Neural cell (in vitro differentiated cells): ENCODE data around the gene ORC1. TPM values are rescaled to one million over a fixed set of nuclear protein-coding genes. Genes with fewer than 3 reads are reported as not detected.

Experiments
- H2AFZ ChIP-seq: fragments of 200-600, 300-800 bp; sonication (generic), shearing (Covaris generic); 2 replicates; pipeline ENCODE4 v1.6.0; 2014; ENCODE audit warnings: low read depth, mild to moderate bottlenecking, antibody characterized with exemption, low read length, moderate library complexity
- H3F3A ChIP-seq: fragments of 200-600 bp; shearing (Covaris generic); 2 replicates; pipeline ENCODE4 v1.6.1; 2016; ENCODE audit warnings: mild to moderate bottlenecking, moderate library complexity, mixed read lengths, antibody characterized with exemption, low read length; ENCODE audit not compliant: insufficient read depth, poor library complexity, severe bottlenecking
- H3K27ac ChIP-seq: fragments of 200-600, 300-800 bp; sonication (generic), shearing (Covaris generic); 2 replicates; pipeline ENCODE4 v1.5.1; 2014; ENCODE audit warnings: mild to moderate bottlenecking, low read length, moderate library complexity
- H3K27me3 ChIP-seq: fragments of 300-800, 200-600 bp; sonication (generic), shearing (Covaris generic); 2 replicates; pipeline ENCODE4 v1.6.0; 2014; ENCODE audit warnings: mild to moderate bottlenecking, low read depth, low read length, moderate library complexity; ENCODE audit not compliant: insufficient read depth
- H3K36me3 ChIP-seq: fragments of 300-800, 200-600 bp; sonication (generic), shearing (Covaris generic); 2 replicates; pipeline ENCODE4 v1.5.1; 2014; ENCODE audit warnings: mild to moderate bottlenecking, antibody characterized with exemption, low read length, moderate library complexity; ENCODE audit not compliant: insufficient read depth
- H3K4me2 ChIP-seq: fragments of 300-800, 200-600 bp; sonication (generic), shearing (Covaris generic); 2 replicates; pipeline ENCODE4 v1.6.0; 2014; ENCODE audit warnings: mild to moderate bottlenecking, low read length
- H3K4me3 ChIP-seq: fragments of 300-800, 200-600 bp; sonication (generic), shearing (Covaris generic); 2 replicates; pipeline ENCODE4 v1.5.1; 2014; ENCODE audit warnings: mild to moderate bottlenecking, low read length, moderate library complexity
- H3K79me2 ChIP-seq: fragments of 200-600 bp; shearing (Covaris generic); replicated peaks from 2 replicates; pipeline ENCODE4 v1.6.0; 2014; ENCODE audit warnings: mild to moderate bottlenecking, low read length, moderate library complexity; ENCODE audit not compliant: insufficient read depth
- H3K9ac ChIP-seq: fragments of 300-800, 200-600 bp; sonication (generic), shearing (Covaris generic); 2 replicates; pipeline ENCODE4 v1.6.1; 2016; ENCODE audit warnings: mild to moderate bottlenecking, low read length, mixed read lengths
- H3K9me2 ChIP-seq: fragments of 200-600 bp; shearing (Covaris generic); 2 replicates; pipeline ENCODE4 v1.6.1; 2016; ENCODE audit warnings: mild to moderate bottlenecking, low read length, mixed read lengths; ENCODE audit not compliant: insufficient read depth
- H3K9me3 ChIP-seq: fragments of 200-600, 300-800 bp; sonication (generic), shearing (Covaris generic); 2 replicates; pipeline ENCODE4 v1.6.1; 2016; ENCODE audit warnings: mild to moderate bottlenecking, mixed run types, low read length, moderate library complexity, mixed read lengths
- H4K20me1 ChIP-seq: fragments of 200-600 bp; shearing (Covaris generic); 2 replicates; pipeline ENCODE4 v1.6.1; 2016; ENCODE audit warnings: mild to moderate bottlenecking, mixed run types; ENCODE audit not compliant: insufficient read depth
- EP300 ChIP-seq: fragments of 450-650 bp; conservative IDR thresholded peaks from 2 replicates; pipeline ENCODE4 v1.6.1; 2014; ENCODE audit warnings: antibody characterized with exemption, mild to moderate bottlenecking, moderate library complexity; ENCODE audit not compliant: poor library complexity, severe bottlenecking
- EZH2 ChIP-seq: fragments of 200-600, 300-800 bp; shearing (Covaris generic), sonication (generic); IDR thresholded peaks from 2 replicates; pipeline ENCODE4 v1.6.1; 2014; ENCODE audit warnings: antibody characterized with exemption, low read length, borderline replicate concordance, mild to moderate bottlenecking; ENCODE audit not compliant: insufficient read depth, poor library complexity, severe bottlenecking
- MXI1 ChIP-seq: fragments of 450-650 bp; conservative IDR thresholded peaks from 2 replicates; pipeline ENCODE4 v1.6.1; 2014; ENCODE audit warnings: antibody characterized with exemption, mild to moderate bottlenecking; ENCODE audit not compliant: poor library complexity, severe bottlenecking
- POLR2AphosphoS5 ChIP-seq: IDR thresholded peaks from 2 replicates; pipeline ENCODE4 v1.6.1; 2012
- RAD21 ChIP-seq: fragments of 450-650 bp; conservative IDR thresholded peaks from 2 replicates; pipeline ENCODE4 v1.6.1; 2014; ENCODE audit warnings: antibody characterized with exemption, mild to moderate bottlenecking, moderate library complexity
- SMC3 ChIP-seq: fragments of 450-650 bp; conservative IDR thresholded peaks from 2 replicates; pipeline ENCODE4 v1.6.1; 2014; ENCODE audit warnings: antibody characterized with exemption, mild to moderate bottlenecking, moderate library complexity; ENCODE audit not compliant: poor library complexity
- TAF1 ChIP-seq: IDR thresholded peaks from 2 replicates; pipeline ENCODE4 v1.6.1; 2012; ENCODE audit warnings: low read depth
- polyA plus RNA-seq: library from polyadenylated mRNA; depleted of rRNA; stranded (reverse); fragments of >200 nt; gene quantifications from 2 replicates; pipeline ENCODE4 v1.2.3, GENCODE V29; 2014
- TF ChIP-seq, protein P1 (sequence below): fragments of 450-650 bp; IDR thresholded peaks from 2 replicates; pipeline ENCODE4 v1.5.1; 2014; ENCODE audit warnings: antibody characterized with exemption, mild to moderate bottlenecking, moderate library complexity; ENCODE audit not compliant: poor library complexity, severe bottlenecking
- TF ChIP-seq, protein P2 (sequence below): IDR thresholded peaks from 2 replicates; pipeline ENCODE4 v1.6.1; 2012; ENCODE audit warnings: borderline replicate concordance

The ORC1 gene
- polyA plus RNA-seq, 1 donor from 2014 or later = 0.64 TPM

- H3K9ac ChIP-seq = no peak overlapping the region
- H3F3A ChIP-seq = no peaks in the 10 kb centered on the region
- no peak overlapping the region for H2AFZ ChIP-seq
- H3K27ac ChIP-seq = no peak overlapping the region
- no peak overlapping the region for H3K4me3 ChIP-seq
- H3K27me3 ChIP-seq = no peaks in the 10 kb centered on the region
- no peaks in the 10 kb centered on the region for H3K79me2 ChIP-seq
- H3K9me3 ChIP-seq = no peaks in the 10 kb centered on the region
- no peaks in the 10 kb centered on the region for H4K20me1 ChIP-seq
- H3K9me2 ChIP-seq = no peaks in the 10 kb centered on the region
- no peak for TF ChIP-seq SMC3
- TF ChIP-seq RAD21 = no peak
- TF ChIP-seq EZH2 = no peak
- TF ChIP-seq TAF1 = no peak
- TF ChIP-seq POLR2AphosphoS5 = no peak
- TF ChIP-seq, protein P1, sequence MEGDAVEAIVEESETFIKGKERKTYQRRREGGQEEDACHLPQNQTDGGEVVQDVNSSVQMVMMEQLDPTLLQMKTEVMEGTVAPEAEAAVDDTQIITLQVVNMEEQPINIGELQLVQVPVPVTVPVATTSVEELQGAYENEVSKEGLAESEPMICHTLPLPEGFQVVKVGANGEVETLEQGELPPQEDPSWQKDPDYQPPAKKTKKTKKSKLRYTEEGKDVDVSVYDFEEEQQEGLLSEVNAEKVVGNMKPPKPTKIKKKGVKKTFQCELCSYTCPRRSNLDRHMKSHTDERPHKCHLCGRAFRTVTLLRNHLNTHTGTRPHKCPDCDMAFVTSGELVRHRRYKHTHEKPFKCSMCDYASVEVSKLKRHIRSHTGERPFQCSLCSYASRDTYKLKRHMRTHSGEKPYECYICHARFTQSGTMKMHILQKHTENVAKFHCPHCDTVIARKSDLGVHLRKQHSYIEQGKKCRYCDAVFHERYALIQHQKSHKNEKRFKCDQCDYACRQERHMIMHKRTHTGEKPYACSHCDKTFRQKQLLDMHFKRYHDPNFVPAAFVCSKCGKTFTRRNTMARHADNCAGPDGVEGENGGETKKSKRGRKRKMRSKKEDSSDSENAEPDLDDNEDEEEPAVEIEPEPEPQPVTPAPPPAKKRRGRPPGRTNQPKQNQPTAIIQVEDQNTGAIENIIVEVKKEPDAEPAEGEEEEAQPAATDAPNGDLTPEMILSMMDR = no peak
- no peak for TF ChIP-seq EP300
- TF ChIP-seq, protein P2, sequence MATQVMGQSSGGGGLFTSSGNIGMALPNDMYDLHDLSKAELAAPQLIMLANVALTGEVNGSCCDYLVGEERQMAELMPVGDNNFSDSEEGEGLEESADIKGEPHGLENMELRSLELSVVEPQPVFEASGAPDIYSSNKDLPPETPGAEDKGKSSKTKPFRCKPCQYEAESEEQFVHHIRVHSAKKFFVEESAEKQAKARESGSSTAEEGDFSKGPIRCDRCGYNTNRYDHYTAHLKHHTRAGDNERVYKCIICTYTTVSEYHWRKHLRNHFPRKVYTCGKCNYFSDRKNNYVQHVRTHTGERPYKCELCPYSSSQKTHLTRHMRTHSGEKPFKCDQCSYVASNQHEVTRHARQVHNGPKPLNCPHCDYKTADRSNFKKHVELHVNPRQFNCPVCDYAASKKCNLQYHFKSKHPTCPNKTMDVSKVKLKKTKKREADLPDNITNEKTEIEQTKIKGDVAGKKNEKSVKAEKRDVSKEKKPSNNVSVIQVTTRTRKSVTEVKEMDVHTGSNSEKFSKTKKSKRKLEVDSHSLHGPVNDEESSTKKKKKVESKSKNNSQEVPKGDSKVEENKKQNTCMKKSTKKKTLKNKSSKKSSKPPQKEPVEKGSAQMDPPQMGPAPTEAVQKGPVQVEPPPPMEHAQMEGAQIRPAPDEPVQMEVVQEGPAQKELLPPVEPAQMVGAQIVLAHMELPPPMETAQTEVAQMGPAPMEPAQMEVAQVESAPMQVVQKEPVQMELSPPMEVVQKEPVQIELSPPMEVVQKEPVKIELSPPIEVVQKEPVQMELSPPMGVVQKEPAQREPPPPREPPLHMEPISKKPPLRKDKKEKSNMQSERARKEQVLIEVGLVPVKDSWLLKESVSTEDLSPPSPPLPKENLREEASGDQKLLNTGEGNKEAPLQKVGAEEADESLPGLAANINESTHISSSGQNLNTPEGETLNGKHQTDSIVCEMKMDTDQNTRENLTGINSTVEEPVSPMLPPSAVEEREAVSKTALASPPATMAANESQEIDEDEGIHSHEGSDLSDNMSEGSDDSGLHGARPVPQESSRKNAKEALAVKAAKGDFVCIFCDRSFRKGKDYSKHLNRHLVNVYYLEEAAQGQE = no peak
- no peak for TF ChIP-seq MXI1
- H3K4me2 ChIP-seq = no peak overlapping the region
- H3K36me3 ChIP-seq = no peaks in the 10 kb centered on the region
These were observed 62.5 kb downstream of the ORC1 start for GRCh38 chr1:52341655-52342260.

DNA sequence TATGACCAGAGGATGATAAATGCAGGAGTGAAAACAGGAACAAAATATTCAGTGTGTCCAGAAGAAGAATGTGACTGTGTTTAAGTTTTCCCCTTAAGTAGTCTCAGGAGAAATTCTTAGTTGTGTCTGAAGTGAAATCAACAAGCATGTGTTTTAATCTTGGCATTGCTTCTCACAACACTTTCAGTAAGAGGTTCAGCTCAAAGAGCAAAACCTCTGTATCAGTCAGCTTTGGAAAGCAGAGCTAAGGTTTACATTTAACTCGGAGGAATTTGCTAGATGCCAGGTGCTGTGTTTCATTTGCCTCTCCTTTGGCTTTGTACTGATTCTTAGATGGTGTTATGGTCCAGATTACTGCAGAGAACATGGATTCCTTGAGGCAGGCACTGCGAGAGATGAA is 66.8 kb downstream of the ORC1 start:
- Histone ChIP-seq H3F3A (no peaks in the 10 kb centered on the region), H4K20me1 (no peaks in the 10 kb centered on the region), H3K9me3 (no peaks in the 10 kb centered on the region), H3K79me2 (no peaks in the 10 kb centered on the region), H3K9ac (no peak overlapping the region), H3K36me3 (no peaks in the 10 kb centered on the region), H3K4me2 (no peak overlapping the region), H2AFZ (no peak overlapping the region), H3K4me3 (no peak overlapping the region), H3K27ac (no peak overlapping the region), H3K9me2 (no peaks in the 10 kb centered on the region), H3K27me3 (no peaks in the 10 kb centered on the region)
- TF ChIP-seq MXI1 (no peak), EP300 (no peak)
